HFF-Myc (cell line): ENCODE results near the gene ANP32B.

Experiments used
- DNase-seq: peaks from one replicate; pipeline ENCODE4 v3.0.0-alpha.2; 2011; ENCODE audit warnings: low read depth; ENCODE audit errors: extremely low read depth
- H3K4me3 ChIP-seq: replicated peaks from 2 replicates; pipeline ENCODE4 v1.5.1; 2011; ENCODE audit warnings: low read depth, mild to moderate bottlenecking, control low read depth, low read length
- CTCF ChIP-seq: IDR thresholded peaks from 2 replicates; pipeline ENCODE4 v1.5.1; 2012; ENCODE audit warnings: mild to moderate bottlenecking, low read depth, low read length, control low read depth; ENCODE audit errors: missing control alignments

ANP32B gene

GRCh38 chr9:97982683-97983588, at the start of gene ANP32B:
ANP32B (plus strand) TSS chr9:97983341; CDS start chr9:97983556, 215 bp downstream.
- DNase-seq = no peak
- H3K4me3 ChIP-seq = peak within 1 kb of the TSS; percentile 81
- TF ChIP-seq CTCF = peak; percentile 46

- TF ChIP-seq CTCF = no peak
- H3K4me3 ChIP-seq = no peak overlapping the region
- no peak for DNase-seq
These were observed 48.6 kb upstream of the ANP32B start for GRCh38 chr9:97934321-97935115.

GRCh38 chr9:97935276-97935675, 47.9 kb upstream of the ANP32B start:
- DNase-seq = no peak
- no peak overlapping the region for H3K4me3 ChIP-seq
- TF ChIP-seq CTCF = no peak

- H3K4me3 ChIP-seq = no peak overlapping the region
- DNase-seq = no peak
- TF ChIP-seq CTCF = no peak
These were observed 46.1 kb upstream of the ANP32B start for GRCh38 chr9:97936998-97937397.

- DNase-seq = no peak
- no peak within 1 kb of the TSS for H3K4me3 ChIP-seq
- TF ChIP-seq CTCF = no peak
These were observed 45.0 kb upstream of the ANP32B start, which contains the start of gene HEMGN for GRCh38 chr9:97938081-97938644. HEMGN (minus strand) TSS chr9:97938172; CDS start chr9:97938136, 36 bp downstream.

- no peak overlapping the region for H3K4me3 ChIP-seq
- no peak for TF ChIP-seq CTCF
- no peak for DNase-seq
These were observed 42.9 kb upstream of the ANP32B start for GRCh38 chr9:97940233-97940632.
